Loucy (cell line): ENCODE data around the gene MED13L.

Experiments used
- H2AFZ ChIP-seq: fragments of 200-600 bp; sonication (generic); 2 replicates; pipeline ENCODE4 v1.6.0; 2016; ENCODE audit warnings: antibody characterized with exemption, mild to moderate bottlenecking, low read length, moderate library complexity
- H3F3A ChIP-seq: fragments of 200-600 bp; 2 replicates; pipeline ENCODE4 v1.6.0; 2016; ENCODE audit warnings: antibody characterized with exemption, low read depth, mild to moderate bottlenecking
- H3K27me3 ChIP-seq: fragments of 200-600 bp; sonication (generic); 2 replicates; pipeline ENCODE4 v1.6.1; 2014; ENCODE audit warnings: low read length, mild to moderate bottlenecking; ENCODE audit not compliant: insufficient read depth, poor library complexity, severe bottlenecking
- H3K36me3 ChIP-seq: fragments of 200-600 bp; sonication (generic); 2 replicates; pipeline ENCODE4 v1.6.1; 2016; ENCODE audit warnings: low read length; ENCODE audit not compliant: insufficient read depth
- H3K4me1 ChIP-seq: fragments of 200-600 bp; sonication (generic); 2 replicates; pipeline ENCODE4 v1.5.1; 2014; ENCODE audit warnings: low read length, mild to moderate bottlenecking; ENCODE audit not compliant: insufficient read depth, poor library complexity, severe bottlenecking
- H3K4me2 ChIP-seq: fragments of 200-600 bp; sonication (generic); 2 replicates; pipeline ENCODE4 v1.6.0; 2014; ENCODE audit warnings: antibody characterized with exemption, low read length, low read depth, mild to moderate bottlenecking; ENCODE audit not compliant: poor library complexity, severe bottlenecking
- H3K4me3 ChIP-seq: fragments of 200-600 bp; sonication (generic); 2 replicates; pipeline ENCODE4 v1.5.1; 2014; ENCODE audit warnings: low read length, mild to moderate bottlenecking, mixed read lengths; ENCODE audit not compliant: poor library complexity, severe bottlenecking
- H3K79me2 ChIP-seq: fragments of 200-600 bp; sonication (generic); 2 replicates; pipeline ENCODE4 v1.6.1; 2014; ENCODE audit warnings: low read length; ENCODE audit not compliant: insufficient read depth
- H3K9ac ChIP-seq: fragments of 200-600 bp; sonication (generic); 2 replicates; pipeline ENCODE4 v1.6.0; 2014; ENCODE audit warnings: mild to moderate bottlenecking, low read depth, low read length, moderate library complexity; ENCODE audit not compliant: poor library complexity, severe bottlenecking
- H3K9me2 ChIP-seq: fragments of 200-600 bp; sonication (generic); replicated peaks from 2 replicates; pipeline ENCODE4 v1.6.1; 2016; ENCODE audit warnings: low read depth, low read length, mixed read lengths
- H3K9me3 ChIP-seq: fragments of 200-600 bp; sonication (generic); 2 replicates; pipeline ENCODE4 v1.6.1; 2014; ENCODE audit warnings: mild to moderate bottlenecking, antibody characterized with exemption, low read length, low read depth; ENCODE audit not compliant: insufficient read depth
- H4K20me1 ChIP-seq: fragments of 200-600 bp; sonication (generic); 2 replicates; pipeline ENCODE4 v1.6.0; 2014; ENCODE audit warnings: antibody characterized with exemption, low read length, mild to moderate bottlenecking; ENCODE audit not compliant: insufficient read depth, poor library complexity, severe bottlenecking
- EZH2phosphoT487 ChIP-seq: fragments of 200-600 bp; IDR thresholded peaks from 2 replicates; pipeline ENCODE4 v1.6.1; 2018; ENCODE audit warnings: antibody characterized with exemption, mild to moderate bottlenecking, moderate library complexity, borderline replicate concordance
- TF ChIP-seq, protein P1 (sequence below): fragments of 200-600 bp; sonication (generic); conservative IDR thresholded peaks from 2 replicates; pipeline ENCODE4 v1.5.1; 2014; ENCODE audit warnings: mild to moderate bottlenecking, antibody characterized with exemption, low read length

The MED13L gene

DNA sequence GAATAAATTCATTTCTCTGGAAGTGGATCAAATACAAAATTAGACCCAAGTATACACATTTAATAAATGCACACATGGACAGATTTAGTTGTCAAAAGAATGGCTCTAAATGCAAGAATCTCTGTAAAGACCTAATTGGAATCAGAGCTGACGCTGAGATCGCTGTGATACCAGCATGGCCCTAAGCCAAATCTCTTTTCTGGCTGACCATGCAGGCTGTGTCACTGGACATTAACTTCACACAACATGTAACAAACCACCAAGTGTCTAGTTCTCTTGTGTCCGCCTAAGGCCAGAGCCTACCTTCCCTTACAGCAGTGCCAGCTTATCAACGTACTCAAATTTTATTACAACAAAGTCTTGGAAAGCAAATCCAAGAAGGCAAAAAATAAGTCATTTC lies 127.5 kb downstream of the MED13L start:
- TF ChIP-seq, protein P1, sequence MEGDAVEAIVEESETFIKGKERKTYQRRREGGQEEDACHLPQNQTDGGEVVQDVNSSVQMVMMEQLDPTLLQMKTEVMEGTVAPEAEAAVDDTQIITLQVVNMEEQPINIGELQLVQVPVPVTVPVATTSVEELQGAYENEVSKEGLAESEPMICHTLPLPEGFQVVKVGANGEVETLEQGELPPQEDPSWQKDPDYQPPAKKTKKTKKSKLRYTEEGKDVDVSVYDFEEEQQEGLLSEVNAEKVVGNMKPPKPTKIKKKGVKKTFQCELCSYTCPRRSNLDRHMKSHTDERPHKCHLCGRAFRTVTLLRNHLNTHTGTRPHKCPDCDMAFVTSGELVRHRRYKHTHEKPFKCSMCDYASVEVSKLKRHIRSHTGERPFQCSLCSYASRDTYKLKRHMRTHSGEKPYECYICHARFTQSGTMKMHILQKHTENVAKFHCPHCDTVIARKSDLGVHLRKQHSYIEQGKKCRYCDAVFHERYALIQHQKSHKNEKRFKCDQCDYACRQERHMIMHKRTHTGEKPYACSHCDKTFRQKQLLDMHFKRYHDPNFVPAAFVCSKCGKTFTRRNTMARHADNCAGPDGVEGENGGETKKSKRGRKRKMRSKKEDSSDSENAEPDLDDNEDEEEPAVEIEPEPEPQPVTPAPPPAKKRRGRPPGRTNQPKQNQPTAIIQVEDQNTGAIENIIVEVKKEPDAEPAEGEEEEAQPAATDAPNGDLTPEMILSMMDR: no peak
- TF ChIP-seq EZH2phosphoT487: no peak
- Histone ChIP-seq H3K4me3 (no peak overlapping the region), H3K4me2 (no peak overlapping the region), H3K9ac (no peak overlapping the region), H3K4me1 (peaks cover 39% of the 10 kb centered on the region), H4K20me1 (peaks cover 60% of the 10 kb centered on the region), H3K9me3 (no peaks in the 10 kb centered on the region), H2AFZ (no peak overlapping the region), H3K79me2 (peaks cover 96% of the 10 kb centered on the region), H3F3A (no peaks in the 10 kb centered on the region), H3K27me3 (no peaks in the 10 kb centered on the region), H3K9me2 (no peaks in the 10 kb centered on the region), H3K36me3 (no peaks in the 10 kb centered on the region)

DNA sequence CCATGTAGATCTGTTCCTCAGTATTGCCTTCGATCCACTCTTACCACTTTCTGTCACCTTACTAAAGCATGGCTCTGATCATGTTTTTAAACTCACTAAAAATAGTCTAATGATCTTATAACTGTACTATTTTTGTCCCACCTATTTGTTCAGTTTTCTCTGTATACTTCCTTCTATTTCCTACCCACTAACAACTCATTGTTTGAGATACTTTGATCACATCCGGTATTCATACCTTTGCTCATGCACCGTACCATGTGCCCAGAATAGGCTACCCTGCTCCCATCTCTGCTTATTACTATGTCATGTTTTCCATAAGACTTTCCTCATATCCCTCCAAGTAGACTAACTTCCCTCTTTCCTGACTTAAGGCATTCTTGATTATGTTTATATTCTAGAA lies 128.6 kb downstream of the MED13L start:
- H3K9me2 ChIP-seq: no peaks in the 10 kb centered on the region
- no peaks in the 10 kb centered on the region for H3F3A ChIP-seq
- H3K4me1 ChIP-seq: peaks cover 49% of the 10 kb centered on the region
- peaks cover 96% of the 10 kb centered on the region for H3K79me2 ChIP-seq
- H3K9me3 ChIP-seq: no peaks in the 10 kb centered on the region
- TF ChIP-seq, protein P1: no peak
- TF ChIP-seq EZH2phosphoT487: no peak
- no peak overlapping the region for H3K4me2 ChIP-seq
- H3K9ac ChIP-seq: no peak overlapping the region
- no peaks in the 10 kb centered on the region for H3K27me3 ChIP-seq
- H2AFZ ChIP-seq: no peak overlapping the region
- H4K20me1 ChIP-seq: peaks cover 71% of the 10 kb centered on the region
- H3K4me3 ChIP-seq: no peak overlapping the region
- H3K36me3 ChIP-seq: no peaks in the 10 kb centered on the region

DNA sequence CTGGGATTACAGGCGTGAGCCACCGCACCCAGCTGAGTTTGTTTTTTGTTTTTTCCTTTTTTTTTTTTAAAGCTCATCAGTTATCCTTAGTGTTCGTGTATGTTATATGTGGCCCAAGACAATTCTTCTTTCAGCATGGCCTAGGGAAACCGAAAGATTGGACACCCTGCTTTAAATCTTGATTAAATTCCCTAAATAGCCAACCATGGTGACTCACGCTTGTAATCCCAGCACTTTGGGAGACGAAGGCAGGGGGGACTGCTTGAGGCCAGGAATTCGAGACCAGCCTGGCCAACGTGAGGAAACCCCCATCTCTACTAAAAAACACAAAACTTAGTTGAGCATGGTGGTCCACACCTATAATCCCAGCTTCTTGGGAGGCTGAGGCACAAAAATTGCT lies 131.1 kb downstream of the MED13L start:
- Histone ChIP-seq H3K4me1 (peaks cover 50% of the 10 kb centered on the region), H3K79me2 (peaks cover 95% of the 10 kb centered on the region), H3K36me3 (no peaks in the 10 kb centered on the region), H4K20me1 (peaks cover 68% of the 10 kb centered on the region), H3K4me2 (no peak overlapping the region), H2AFZ (no peak overlapping the region), H3K9me3 (no peaks in the 10 kb centered on the region), H3K4me3 (no peak overlapping the region), H3K9me2 (no peaks in the 10 kb centered on the region), H3F3A (0 out of 2 replicates have a peak, but pooled peaks cover 4% of the 10 kb centered on the region), H3K9ac (no peak overlapping the region), H3K27me3 (no peaks in the 10 kb centered on the region)
- TF ChIP-seq EZH2phosphoT487: no peak
- TF ChIP-seq, protein P1: no peak
